ENCODE results near the gene BMAL1.

DNA sequence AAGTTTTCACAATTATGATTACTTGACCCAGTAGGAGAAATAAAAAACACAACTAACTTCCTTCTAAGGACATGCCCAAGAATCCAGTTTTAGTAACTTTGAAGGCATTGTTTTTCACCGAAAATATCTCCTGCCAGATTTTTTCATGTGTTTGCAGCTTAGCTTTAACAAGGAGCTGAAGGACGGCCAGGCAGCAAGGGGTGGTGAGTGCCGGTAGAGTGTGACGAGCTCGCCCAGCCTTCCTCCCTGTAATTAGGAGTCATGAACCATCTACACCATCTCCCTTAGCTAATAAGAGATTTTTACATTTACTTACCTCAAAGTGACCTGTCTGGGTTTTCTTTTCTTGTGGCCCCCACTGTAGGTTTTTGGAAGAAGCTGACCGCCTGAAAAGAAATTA, 72.0 kb downstream of the BMAL1 start:
- TF ChIP-seq POLR2A (IDR thresholded peaks at IDR 0.05) (no peak), EP300 (IDR thresholded peaks at IDR 0.05) (no peak)
- TF ChIP-seq, protein P1, sequence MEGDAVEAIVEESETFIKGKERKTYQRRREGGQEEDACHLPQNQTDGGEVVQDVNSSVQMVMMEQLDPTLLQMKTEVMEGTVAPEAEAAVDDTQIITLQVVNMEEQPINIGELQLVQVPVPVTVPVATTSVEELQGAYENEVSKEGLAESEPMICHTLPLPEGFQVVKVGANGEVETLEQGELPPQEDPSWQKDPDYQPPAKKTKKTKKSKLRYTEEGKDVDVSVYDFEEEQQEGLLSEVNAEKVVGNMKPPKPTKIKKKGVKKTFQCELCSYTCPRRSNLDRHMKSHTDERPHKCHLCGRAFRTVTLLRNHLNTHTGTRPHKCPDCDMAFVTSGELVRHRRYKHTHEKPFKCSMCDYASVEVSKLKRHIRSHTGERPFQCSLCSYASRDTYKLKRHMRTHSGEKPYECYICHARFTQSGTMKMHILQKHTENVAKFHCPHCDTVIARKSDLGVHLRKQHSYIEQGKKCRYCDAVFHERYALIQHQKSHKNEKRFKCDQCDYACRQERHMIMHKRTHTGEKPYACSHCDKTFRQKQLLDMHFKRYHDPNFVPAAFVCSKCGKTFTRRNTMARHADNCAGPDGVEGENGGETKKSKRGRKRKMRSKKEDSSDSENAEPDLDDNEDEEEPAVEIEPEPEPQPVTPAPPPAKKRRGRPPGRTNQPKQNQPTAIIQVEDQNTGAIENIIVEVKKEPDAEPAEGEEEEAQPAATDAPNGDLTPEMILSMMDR (IDR thresholded peaks at IDR 0.05): no peak

All from suprapubic skin (tissue), 3 donors.